ENCODE results near the gene OTUD4.

The OTUD4 gene

GRCh38 chr4:145108128-145108527 is 72.3 kb downstream of the OTUD4 start:
- no peak for DNase-seq (ENCODE audit: low read depth)

GRCh38 chr4:145107126-145107525 is 73.3 kb downstream of the OTUD4 start:
- DNase-seq (ENCODE audit: low read depth), result no peak

DNA sequence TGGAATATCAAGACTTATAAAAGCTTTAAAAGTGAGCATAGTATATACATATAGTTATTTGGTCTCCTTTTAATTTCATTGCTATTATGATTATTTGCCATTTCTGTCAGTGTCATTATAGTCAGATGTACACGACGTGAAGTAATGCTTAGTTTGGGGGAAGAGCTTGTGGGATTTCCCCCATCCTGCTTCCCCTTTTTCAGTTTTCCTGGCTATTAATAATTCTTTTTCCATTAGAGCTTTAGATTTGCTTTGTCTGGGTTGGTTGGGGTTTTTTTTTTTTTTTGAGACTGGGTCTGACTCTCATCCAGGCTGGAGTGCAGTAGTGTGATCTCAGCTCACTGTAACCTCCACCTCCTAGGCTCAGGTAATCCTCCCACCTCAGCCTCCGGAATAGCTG is 76.9 kb downstream of the OTUD4 start:
- DNase-seq (ENCODE audit: low read depth), result no peak

- no peak for DNase-seq (ENCODE audit: low read depth)
Measured at GRCh38 chr4:145102619-145103018, 77.8 kb downstream of the OTUD4 start.

DNA sequence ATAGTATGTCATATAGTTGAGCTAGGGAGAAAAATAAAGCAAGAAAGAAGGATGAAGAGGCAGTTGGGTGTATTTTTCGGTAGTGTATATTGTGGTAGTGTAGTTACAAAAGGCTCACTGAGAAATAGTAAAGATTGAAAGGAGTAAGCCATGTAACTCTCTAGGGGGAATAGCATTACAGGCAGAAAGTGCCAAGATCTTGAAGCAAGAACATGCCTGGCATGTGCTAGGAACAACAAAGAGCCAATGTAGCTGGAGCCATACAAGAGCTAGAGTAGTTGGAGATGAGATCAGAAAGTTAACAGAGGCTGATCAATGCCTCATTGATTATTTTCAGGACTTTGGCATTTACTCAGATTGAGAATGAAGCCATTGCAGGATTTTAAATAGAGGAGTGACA is 79.3 kb downstream of the OTUD4 start:
- no peak for DNase-seq (ENCODE audit: low read depth)

- DNase-seq (ENCODE audit: low read depth), result no peak
Measured at GRCh38 chr4:145099653-145100052, 80.7 kb downstream of the OTUD4 start.

DNA sequence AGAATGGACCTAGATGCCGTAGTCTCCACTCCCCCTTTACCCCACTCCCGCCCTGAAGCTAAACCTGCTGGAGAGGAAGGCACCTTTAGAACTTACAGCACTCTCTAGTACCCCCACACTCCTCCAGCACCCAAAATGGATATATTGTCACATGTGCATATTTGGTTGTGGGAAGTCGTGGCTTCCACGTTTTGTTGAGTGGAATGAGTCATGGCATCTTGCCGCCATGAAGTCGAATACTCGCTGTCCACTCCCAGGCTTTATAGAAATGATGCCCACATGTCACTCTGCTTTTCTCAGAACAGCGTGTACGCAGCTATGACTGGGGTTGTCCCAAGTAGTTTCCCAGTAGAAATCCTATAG is 81.7 kb downstream of the OTUD4 start:
- peak; percentile 18 for DNase-seq (ENCODE audit: low read depth)

DNA sequence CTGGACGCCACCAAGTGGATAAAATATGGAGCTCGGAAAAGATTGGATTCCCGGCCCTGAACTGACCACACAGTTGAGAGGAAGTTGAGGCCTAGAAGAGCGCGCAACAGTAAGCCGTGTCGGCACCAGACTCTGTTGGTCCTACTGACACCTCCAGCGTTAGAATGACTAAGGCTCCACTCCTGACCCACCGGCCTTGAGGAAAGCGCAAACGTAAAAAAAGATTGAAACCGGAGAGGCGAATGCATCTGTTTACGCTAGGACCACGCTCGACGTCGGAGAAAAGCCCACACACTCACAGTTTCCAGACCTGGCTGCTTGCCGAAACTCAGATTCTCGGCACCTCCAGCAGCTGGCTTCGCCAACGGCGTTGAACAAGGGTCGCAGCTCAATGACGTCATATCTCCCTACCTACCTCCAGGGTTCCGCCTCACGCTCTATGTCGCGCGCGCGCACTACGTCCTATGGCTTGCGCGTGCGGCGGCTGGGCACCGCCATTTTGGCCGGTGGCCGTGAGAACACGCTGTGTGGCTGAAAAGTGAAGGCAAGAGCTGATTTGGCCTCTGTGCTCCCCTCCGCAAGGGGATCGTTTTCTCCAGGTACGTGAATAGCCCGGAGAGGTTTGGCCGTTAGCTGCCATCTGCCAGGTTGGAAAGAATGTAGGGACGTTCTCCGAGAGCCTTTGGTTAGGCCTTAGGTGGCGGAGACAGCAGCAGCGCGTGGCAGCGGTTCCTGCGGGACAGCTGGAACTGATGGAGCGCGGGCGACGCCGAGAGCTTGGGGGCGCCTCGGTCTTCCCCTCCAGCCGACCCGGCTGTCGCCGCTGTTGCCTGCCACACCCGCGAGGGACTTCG is 82.3 kb downstream of the OTUD4 start, which contains the start of the genes ABCE1 and ANAPC10:
ABCE1 (plus strand) TSS at position 491 of the 854 bp plus-strand sequence. CDS start 6,102 bp downstream, outside the sequence.
ANAPC10 (minus strand) TSS at position 376 of the 854 bp plus-strand sequence. CDS start 2,097 bp downstream, outside the sequence.
- DNase-seq (ENCODE audit: low read depth), result peak; percentile 92

GRCh38 chr4:145097331-145097820 is 83.0 kb downstream of the OTUD4 start:
- no peak for DNase-seq (ENCODE audit: low read depth)

GRCh38 chr4:145093638-145094037 is 86.8 kb downstream of the OTUD4 start:
- no peak for DNase-seq (ENCODE audit: low read depth)

DNA sequence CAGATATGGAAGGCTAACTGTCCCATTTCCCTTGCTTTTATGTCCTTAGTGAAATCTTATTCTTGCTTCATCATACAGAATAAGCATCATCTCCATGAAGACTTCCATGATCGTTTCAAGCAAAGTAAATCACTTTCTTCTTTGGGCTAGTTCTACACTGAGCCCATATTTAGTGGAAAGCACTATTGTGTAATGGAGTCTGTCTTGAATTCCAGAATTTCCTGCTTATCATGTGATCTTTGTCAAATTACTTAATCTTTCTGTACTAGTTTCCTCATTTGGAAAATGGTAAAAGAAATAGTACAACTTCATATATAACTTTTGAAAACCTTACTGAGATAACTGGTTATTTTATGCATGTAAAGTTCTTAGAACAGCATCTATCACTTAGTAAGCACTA is 90.0 kb downstream of the OTUD4 start:
- no peak for DNase-seq (ENCODE audit: low read depth)

DNA sequence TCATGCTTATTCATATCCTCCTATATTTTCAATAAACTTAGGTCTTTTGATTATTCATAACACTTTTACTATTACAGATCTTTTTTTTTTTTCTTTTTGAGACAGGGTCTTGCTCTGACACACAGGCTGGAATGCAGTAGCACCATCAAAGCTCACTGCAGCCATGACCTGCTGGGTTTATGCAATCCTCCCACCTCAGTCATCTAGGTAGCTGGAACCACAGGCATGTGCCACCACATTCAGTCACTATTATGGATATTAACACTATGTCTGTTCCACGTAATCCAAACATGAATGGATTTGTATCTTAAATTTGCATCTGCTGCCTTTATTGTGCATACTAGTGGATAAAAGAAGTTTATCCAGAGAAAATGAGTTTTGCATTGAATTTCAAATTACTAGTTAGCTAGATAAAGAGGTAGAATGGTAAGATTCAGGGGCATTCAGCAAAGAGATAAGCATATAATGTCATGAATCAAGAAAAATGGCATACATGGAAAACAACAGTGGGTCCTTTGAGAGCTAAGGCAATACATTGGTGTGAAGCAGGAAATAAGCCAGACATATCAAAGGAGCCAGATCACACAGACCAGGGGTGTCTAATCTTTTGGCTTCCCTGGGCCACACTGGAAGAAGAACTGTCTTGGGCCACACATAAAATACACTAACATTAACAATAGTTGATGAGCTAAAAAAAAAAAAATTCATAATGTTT is 96.3 kb downstream of the OTUD4 start:
- DNase-seq (ENCODE audit: low read depth), result no peak

All from T-helper 22 cell (primary cell).